H1 (cell line): Measurements from ENCODE around the gene ZNF385B. TPM values are rescaled to one million over a fixed set of nuclear protein-coding genes. Genes with fewer than 3 reads are reported as not detected.

Experiments
- ASH2L ChIP-seq: fragments of 200-600, 300-600 bp; sonication (generic); IDR thresholded peaks from one replicate; pipeline ENCODE4 v1.7.1; 2017; ENCODE audit warnings: low read length
- BCL11A ChIP-seq, 2 experiments: IDR thresholded peaks; one replicate each; pipeline ENCODE4 v1.6.1; 2011; ENCODE audit warnings: low read depth in 2 of 2, low read length in 2 of 2, mild to moderate bottlenecking in 2 of 2
- GABPA ChIP-seq: IDR thresholded peaks from 2 replicates; pipeline ENCODE4 v1.6.1; 2011; ENCODE audit warnings: mild to moderate bottlenecking, low read length, moderate library complexity, borderline replicate concordance; ENCODE audit not compliant: insufficient read depth
- GTF2F1 ChIP-seq: IDR thresholded peaks from 2 replicates; pipeline ENCODE4 v1.6.1; 2012; ENCODE audit warnings: low read depth, low read length, improper control_type of control experiment, borderline replicate concordance
- RXRA ChIP-seq: IDR thresholded peaks from 2 replicates; pipeline ENCODE4 v1.6.1; 2011; ENCODE audit warnings: low read depth, mild to moderate bottlenecking, low read length, moderate library complexity; ENCODE audit not compliant: insufficient read depth
- SP1 ChIP-seq: IDR thresholded peaks from 2 replicates; pipeline ENCODE4 v1.6.1; 2011; ENCODE audit warnings: low read depth, low read length
- SUZ12 ChIP-seq: fragments of 200-600 bp; sonication (generic); IDR thresholded peaks from 2 replicates; pipeline ENCODE4 v1.6.1; 2012; ENCODE audit warnings: mild to moderate bottlenecking, inconsistent platforms, low read length, moderate library complexity, mixed read lengths
- TEAD4 ChIP-seq: IDR thresholded peaks from 2 replicates; pipeline ENCODE4 v1.6.1; 2012; ENCODE audit warnings: low read depth, low read length, inconsistent platforms, mixed read lengths
- polyA plus RNA-seq, 7 experiments: library from polyadenylated mRNA; depleted of rRNA in 3 of 7; stranded (reverse) in 5 of 7; unstranded in 2 of 7; fragments of >200 nt in 5 of 7; fragments of 200-250 nt in 2 of 7; gene quantifications; 1 replicate in 5 of 7; 2 replicates in 1 of 7; 4 replicates in 1 of 7; pipeline versions ENCODE4 v1.2.1 to v1.2.3, GENCODE V29; 2011 to 2013; ENCODE audit warnings: missing spikeins in 2 of 7, mixed read lengths in 2 of 7
- total RNA-seq: library from RNA; stranded (reverse); fragmentation: NEBNext Ultra II Directional; extraction: Animal tissue kit (Norgen Biotek cat#: 25700); gene quantifications from 2 replicates; pipeline ENCODE4 v1.2.1, GENCODE V29; 2021
- TF ChIP-seq, protein P1 (sequence below): fragments of 300-600 bp; sonication (generic); IDR thresholded peaks from 2 replicates; pipeline ENCODE4 v1.7.1; 2012; ENCODE audit warnings: low read length, moderate library complexity, mild to moderate bottlenecking, inconsistent platforms; ENCODE audit not compliant: insufficient replicate concordance
- TF ChIP-seq, protein P2 (sequence below): IDR thresholded peaks from 2 replicates; pipeline ENCODE4 v1.6.1; 2011; ENCODE audit warnings: low read length, improper control_type of control experiment

The ZNF385B gene
- total and polyA plus RNA-seq, 2 of the 8 experiments (the other 6 are each of a cell fraction or from before 2014, with no cell fraction given), result 1.1 to 3.7 TPM

DNA sequence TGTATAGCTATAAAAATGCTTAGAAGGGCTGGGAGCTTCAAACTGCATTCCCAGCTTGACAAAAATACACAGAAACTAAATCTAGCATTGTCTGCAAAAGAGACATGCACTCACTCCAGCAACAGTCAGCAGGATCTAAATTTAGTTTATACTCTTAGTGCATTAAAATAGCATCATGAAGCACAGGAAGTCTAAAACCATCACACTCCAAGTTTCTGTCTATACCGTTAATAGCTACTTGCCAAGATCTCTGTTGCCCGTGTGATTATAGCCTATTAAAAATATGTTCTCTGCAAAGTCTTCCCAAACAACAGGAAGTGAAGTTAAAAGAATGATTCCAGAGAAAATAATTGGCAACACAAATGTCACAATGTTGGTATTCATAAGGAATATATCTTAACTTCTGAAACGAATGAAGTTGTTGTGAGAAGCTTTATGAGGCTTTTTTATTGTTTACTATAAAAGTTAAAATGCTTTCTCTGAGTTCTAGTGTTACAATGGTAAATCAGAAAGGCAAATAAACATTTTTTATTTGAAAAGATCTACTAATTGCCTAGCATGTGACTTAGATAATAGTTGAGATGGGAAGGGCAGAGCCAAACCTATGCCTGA is 184.2 kb downstream of the ZNF385B start (continued):
- TF ChIP-seq, protein P1, sequence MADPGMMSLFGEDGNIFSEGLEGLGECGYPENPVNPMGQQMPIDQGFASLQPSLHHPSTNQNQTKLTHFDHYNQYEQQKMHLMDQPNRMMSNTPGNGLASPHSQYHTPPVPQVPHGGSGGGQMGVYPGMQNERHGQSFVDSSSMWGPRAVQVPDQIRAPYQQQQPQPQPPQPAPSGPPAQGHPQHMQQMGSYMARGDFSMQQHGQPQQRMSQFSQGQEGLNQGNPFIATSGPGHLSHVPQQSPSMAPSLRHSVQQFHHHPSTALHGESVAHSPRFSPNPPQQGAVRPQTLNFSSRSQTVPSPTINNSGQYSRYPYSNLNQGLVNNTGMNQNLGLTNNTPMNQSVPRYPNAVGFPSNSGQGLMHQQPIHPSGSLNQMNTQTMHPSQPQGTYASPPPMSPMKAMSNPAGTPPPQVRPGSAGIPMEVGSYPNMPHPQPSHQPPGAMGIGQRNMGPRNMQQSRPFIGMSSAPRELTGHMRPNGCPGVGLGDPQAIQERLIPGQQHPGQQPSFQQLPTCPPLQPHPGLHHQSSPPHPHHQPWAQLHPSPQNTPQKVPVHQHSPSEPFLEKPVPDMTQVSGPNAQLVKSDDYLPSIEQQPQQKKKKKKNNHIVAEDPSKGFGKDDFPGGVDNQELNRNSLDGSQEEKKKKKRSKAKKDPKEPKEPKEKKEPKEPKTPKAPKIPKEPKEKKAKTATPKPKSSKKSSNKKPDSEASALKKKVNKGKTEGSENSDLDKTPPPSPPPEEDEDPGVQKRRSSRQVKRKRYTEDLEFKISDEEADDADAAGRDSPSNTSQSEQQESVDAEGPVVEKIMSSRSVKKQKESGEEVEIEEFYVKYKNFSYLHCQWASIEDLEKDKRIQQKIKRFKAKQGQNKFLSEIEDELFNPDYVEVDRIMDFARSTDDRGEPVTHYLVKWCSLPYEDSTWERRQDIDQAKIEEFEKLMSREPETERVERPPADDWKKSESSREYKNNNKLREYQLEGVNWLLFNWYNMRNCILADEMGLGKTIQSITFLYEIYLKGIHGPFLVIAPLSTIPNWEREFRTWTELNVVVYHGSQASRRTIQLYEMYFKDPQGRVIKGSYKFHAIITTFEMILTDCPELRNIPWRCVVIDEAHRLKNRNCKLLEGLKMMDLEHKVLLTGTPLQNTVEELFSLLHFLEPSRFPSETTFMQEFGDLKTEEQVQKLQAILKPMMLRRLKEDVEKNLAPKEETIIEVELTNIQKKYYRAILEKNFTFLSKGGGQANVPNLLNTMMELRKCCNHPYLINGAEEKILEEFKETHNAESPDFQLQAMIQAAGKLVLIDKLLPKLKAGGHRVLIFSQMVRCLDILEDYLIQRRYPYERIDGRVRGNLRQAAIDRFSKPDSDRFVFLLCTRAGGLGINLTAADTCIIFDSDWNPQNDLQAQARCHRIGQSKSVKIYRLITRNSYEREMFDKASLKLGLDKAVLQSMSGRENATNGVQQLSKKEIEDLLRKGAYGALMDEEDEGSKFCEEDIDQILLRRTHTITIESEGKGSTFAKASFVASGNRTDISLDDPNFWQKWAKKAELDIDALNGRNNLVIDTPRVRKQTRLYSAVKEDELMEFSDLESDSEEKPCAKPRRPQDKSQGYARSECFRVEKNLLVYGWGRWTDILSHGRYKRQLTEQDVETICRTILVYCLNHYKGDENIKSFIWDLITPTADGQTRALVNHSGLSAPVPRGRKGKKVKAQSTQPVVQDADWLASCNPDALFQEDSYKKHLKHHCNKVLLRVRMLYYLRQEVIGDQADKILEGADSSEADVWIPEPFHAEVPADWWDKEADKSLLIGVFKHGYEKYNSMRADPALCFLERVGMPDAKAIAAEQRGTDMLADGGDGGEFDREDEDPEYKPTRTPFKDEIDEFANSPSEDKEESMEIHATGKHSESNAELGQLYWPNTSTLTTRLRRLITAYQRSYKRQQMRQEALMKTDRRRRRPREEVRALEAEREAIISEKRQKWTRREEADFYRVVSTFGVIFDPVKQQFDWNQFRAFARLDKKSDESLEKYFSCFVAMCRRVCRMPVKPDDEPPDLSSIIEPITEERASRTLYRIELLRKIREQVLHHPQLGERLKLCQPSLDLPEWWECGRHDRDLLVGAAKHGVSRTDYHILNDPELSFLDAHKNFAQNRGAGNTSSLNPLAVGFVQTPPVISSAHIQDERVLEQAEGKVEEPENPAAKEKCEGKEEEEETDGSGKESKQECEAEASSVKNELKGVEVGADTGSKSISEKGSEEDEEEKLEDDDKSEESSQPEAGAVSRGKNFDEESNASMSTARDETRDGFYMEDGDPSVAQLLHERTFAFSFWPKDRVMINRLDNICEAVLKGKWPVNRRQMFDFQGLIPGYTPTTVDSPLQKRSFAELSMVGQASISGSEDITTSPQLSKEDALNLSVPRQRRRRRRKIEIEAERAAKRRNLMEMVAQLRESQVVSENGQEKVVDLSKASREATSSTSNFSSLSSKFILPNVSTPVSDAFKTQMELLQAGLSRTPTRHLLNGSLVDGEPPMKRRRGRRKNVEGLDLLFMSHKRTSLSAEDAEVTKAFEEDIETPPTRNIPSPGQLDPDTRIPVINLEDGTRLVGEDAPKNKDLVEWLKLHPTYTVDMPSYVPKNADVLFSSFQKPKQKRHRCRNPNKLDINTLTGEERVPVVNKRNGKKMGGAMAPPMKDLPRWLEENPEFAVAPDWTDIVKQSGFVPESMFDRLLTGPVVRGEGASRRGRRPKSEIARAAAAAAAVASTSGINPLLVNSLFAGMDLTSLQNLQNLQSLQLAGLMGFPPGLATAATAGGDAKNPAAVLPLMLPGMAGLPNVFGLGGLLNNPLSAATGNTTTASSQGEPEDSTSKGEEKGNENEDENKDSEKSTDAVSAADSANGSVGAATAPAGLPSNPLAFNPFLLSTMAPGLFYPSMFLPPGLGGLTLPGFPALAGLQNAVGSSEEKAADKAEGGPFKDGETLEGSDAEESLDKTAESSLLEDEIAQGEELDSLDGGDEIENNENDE, result no peak
- no peak for TF ChIP-seq GTF2F1
- no peak for TF ChIP-seq GABPA
- TF ChIP-seq BCL11A (IDR thresholded peaks at IDR 0.05; ENCODE audit: low read depth in 2 of 2, low read length in 2 of 2), result no peak
- TF ChIP-seq ASH2L, result no peak
- no peak for TF ChIP-seq TEAD4
- TF ChIP-seq RXRA, result no peak
- TF ChIP-seq, protein P2, sequence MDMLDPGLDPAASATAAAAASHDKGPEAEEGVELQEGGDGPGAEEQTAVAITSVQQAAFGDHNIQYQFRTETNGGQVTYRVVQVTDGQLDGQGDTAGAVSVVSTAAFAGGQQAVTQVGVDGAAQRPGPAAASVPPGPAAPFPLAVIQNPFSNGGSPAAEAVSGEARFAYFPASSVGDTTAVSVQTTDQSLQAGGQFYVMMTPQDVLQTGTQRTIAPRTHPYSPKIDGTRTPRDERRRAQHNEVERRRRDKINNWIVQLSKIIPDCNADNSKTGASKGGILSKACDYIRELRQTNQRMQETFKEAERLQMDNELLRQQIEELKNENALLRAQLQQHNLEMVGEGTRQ, result no peak
- TF ChIP-seq SP1, result no peak
- TF ChIP-seq SUZ12, result no peak
